B cell (primary cell): ENCODE measurements around the gene CASKIN2. TPM values are rescaled to one million over a fixed set of nuclear protein-coding genes. Genes with fewer than 3 reads are reported as not detected.

Experiments
- ATAC-seq: fragments of 200-7000 bp; cut with Tn5 transposase; one replicate; pipeline ENCODE4 v1.10.0; 2021; ENCODE audit warnings: low read depth, mild to moderate bottlenecking, moderate number of reproducible peaks, moderate library complexity
- CTCF ChIA-PET: fragments of 350-600 bp; sonication (Branson Sonifier 250); formaldehyde crosslinking; loops from one replicate; lab custom pipeline; 2021; ENCODE audit warnings: antibody characterized with exemption, inconsistent platforms; lab: Charles Lee
- POLR2A ChIA-PET: fragments of 350-600 bp; sonication (Branson Sonifier 250); formaldehyde crosslinking; loops from one replicate; lab custom pipeline; 2021; ENCODE audit warnings: antibody characterized with exemption; lab: Charles Lee
- DNase-seq: peaks from one replicate; pipeline ENCODE4 v3.0.0; 2013
- H2AFZ ChIP-seq: 2 replicates; pipeline ENCODE4 v1.6.1; 2012; ENCODE audit warnings: mild to moderate bottlenecking, low read depth, low read length; ENCODE audit not compliant: insufficient read depth, poor library complexity, severe bottlenecking
- H3K27ac ChIP-seq, 2 donors: 1 replicate in 1 of 2; 2 replicates in 1 of 2; pipeline ENCODE4 v1.5.1; 2012 to 2013; ENCODE audit warnings: low read length in 2 of 2, mild to moderate bottlenecking in 2 of 2, moderate library complexity in 1 of 2
- H3K27me3 ChIP-seq, 4 experiments: fragments of 200-600 bp in 1 of 4; sonication (generic) in 1 of 4; replicated peaks in 1 of 4; 1 replicate in 2 of 4; 2 replicates in 2 of 4; pipeline versions ENCODE4 v1.6.1 to v1.7.0; 2013 to 2016; ENCODE audit warnings: low read length in 3 of 4, mild to moderate bottlenecking in 2 of 4, mixed read lengths in 1 of 4, moderate library complexity in 1 of 4; ENCODE audit not compliant: insufficient read depth in 4 of 4, control insufficient read depth in 3 of 4; ENCODE audit errors: control extremely low read depth in 1 of 4
- H3K36me3 ChIP-seq, 2 experiments: replicated peaks in 1 of 2; 1 replicate in 1 of 2; 2 replicates in 1 of 2; pipeline versions ENCODE4 v1.6.1 to v1.7.1; 2013; ENCODE audit warnings: low read length in 1 of 2; ENCODE audit not compliant: insufficient read depth in 2 of 2, control insufficient read depth in 1 of 2; ENCODE audit errors: control extremely low read depth in 1 of 2, extremely low read depth in 1 of 2
- H3K4me1 ChIP-seq, 2 donors: fragments of 200-600 bp in 1 of 2; sonication (generic) in 1 of 2; 1 replicate in 1 of 2; 2 replicates in 1 of 2; pipeline versions ENCODE4 v1.5.1 to v1.6.1; 2013 to 2017; ENCODE audit warnings: low read length in 2 of 2; ENCODE audit not compliant: control insufficient read depth in 2 of 2, insufficient read depth in 2 of 2
- H3K4me2 ChIP-seq: replicated peaks from 2 replicates; pipeline ENCODE3; 2012; ENCODE audit warnings: mild to moderate bottlenecking, low read depth, low read length; ENCODE audit not compliant: poor library complexity, severe bottlenecking
- H3K4me3 ChIP-seq, 5 experiments: fragments of 200-600 bp in 1 of 5; sonication (generic) in 1 of 5; 1 replicate in 3 of 5; 2 replicates in 2 of 5; pipeline versions ENCODE4 v1.5.1 to v1.7.0; 2011 to 2016; ENCODE audit warnings: low read length in 4 of 5, mild to moderate bottlenecking in 4 of 5, low read depth in 2 of 5, control low read depth in 1 of 5, moderate library complexity in 1 of 5; ENCODE audit not compliant: insufficient read depth in 1 of 5; ENCODE audit errors: control extremely low read depth in 1 of 5, extremely low read depth in 1 of 5
- H3K79me2 ChIP-seq: fragments of 200-600 bp; sonication (generic); one replicate; pipeline ENCODE4 v1.6.0; 2016; ENCODE audit warnings: low read length; ENCODE audit not compliant: control insufficient read depth, insufficient read depth
- H3K9ac ChIP-seq: fragments of 200-600 bp; sonication (generic); 2 replicates; pipeline ENCODE4 v1.6.1; 2017; ENCODE audit warnings: mild to moderate bottlenecking, low read length, moderate library complexity
- H3K9me3 ChIP-seq, 3 donors: one replicate each; pipeline versions ENCODE4 v1.6.1 to v1.7.1; 2013; ENCODE audit warnings: low read length in 2 of 3; ENCODE audit not compliant: control insufficient read depth in 2 of 3, insufficient read depth in 1 of 3; ENCODE audit errors: control extremely low read depth in 1 of 3
- H4K20me1 ChIP-seq: 2 replicates; pipeline ENCODE4 v1.6.0; 2012; ENCODE audit warnings: mild to moderate bottlenecking, low read length; ENCODE audit not compliant: insufficient read depth, control insufficient read depth, poor library complexity, severe bottlenecking
- H3K27ac Mint-ChIP-seq: one replicate; pipeline ENCODE4 v1.8.0; 2021; ENCODE audit warnings: mixed read lengths
- H3K27me3 Mint-ChIP-seq: one replicate; pipeline ENCODE4 v1.8.0; 2021; ENCODE audit warnings: mixed read lengths
- H3K4me1 Mint-ChIP-seq: one replicate; pipeline ENCODE4 v1.8.0; 2021; ENCODE audit warnings: mixed read lengths
- H3K4me3 Mint-ChIP-seq: one replicate; pipeline ENCODE4 v1.8.0; 2021; ENCODE audit warnings: mixed read lengths
- H3K9me3 Mint-ChIP-seq: one replicate; pipeline ENCODE4 v1.8.0; 2022; ENCODE audit warnings: mixed read lengths; ENCODE audit not compliant: insufficient read depth
- EZH2 ChIP-seq: IDR thresholded peaks from 2 replicates; pipeline ENCODE4 v1.6.1; 2012; ENCODE audit warnings: borderline replicate concordance, low read depth, mild to moderate bottlenecking, moderate library complexity, low read length; ENCODE audit not compliant: insufficient read depth, poor library complexity, severe bottlenecking
- WGBS: methylation state at CpG from one replicate; pipeline ENCODE4 v1.1.5; 2013; ENCODE audit warnings: missing lambda C conversion rate; ENCODE audit not compliant: insufficient coverage; 5-methylcytosine and 5-hydroxymethylcytosine counted together
- intact Hi-C: fragments of 100-400 bp; cut with micrococcal nuclease; formaldehyde crosslinking; loops from one replicate; pipeline ENCODE4 v1.10.0; 2022
- polyA plus RNA-seq: library from polyadenylated mRNA; depleted of rRNA; stranded (reverse); fragments of >200 nt; gene quantifications from 2 replicates; pipeline ENCODE4 v1.2.3, GENCODE V29; 2012
- total RNA-seq, 2 donors: library from RNA; stranded (reverse); fragments of 120-200 nt in 1 of 2; gene quantifications; 1 replicate in 1 of 2; 2 replicates in 1 of 2; pipeline versions ENCODE4 v1.2.3 to v1.2.4, GENCODE V29; 2013 to 2022
- TF ChIP-seq, protein P1 (sequence below): fragments of 200-600 bp; IDR thresholded peaks from one replicate; pipeline ENCODE4 v1.8.0; 2022; ENCODE audit warnings: antibody characterized with exemption, mild to moderate bottlenecking

CASKIN2 gene
- total and polyA plus RNA-seq, 2 donors (not counting 1 experiment from before 2014, with no cell fraction given), result 0.37 to 1.00 TPM

DNA sequence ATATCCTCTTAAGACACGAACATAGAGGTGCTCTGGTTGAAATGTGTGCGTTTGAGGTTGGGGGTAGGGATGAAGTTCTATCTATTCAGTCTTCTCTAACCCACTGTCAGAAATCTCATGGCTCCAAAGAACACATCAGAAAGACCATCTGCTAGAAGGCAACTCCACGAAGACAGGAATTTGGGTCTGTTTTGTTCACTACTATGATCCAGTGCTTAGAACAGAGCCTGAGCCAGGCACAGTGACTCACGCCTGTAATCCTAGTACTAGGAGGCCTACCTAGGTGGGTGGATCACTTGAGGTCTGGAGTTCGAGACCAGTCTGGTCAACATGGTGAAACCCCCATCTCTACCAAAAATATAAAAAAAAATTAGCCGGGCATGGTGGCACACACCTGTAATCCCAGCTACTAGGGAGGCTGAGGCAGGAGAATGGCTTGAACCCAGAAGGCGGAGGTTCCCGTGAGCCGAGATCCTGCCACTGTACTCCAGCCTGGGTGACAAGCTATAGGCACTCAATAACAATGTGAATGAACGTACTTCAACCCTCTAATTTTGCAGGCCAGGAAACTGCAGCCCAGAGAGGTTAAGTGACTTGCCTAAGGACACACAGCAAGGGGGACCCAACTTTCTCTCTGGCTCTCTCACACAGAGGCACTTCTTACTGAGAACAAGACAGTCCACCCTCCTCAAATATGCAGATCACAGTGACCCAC, 2.3 kb downstream of the CASKIN2 start:
- peaks cover 17 to 29% of the 10 kb centered on the region in 2 donors for H3K4me1 ChIP-seq
- Mint-ChIP-seq H3K4me1 (peaks cover 11% of the 10 kb centered on the region), H3K27me3 (no peaks in the 10 kb centered on the region), H3K9me3 (no peaks in the 10 kb centered on the region), H3K27ac (no peak overlapping the region), H3K4me3 (peak overlapping the region; percentile 39)
- H4K20me1 ChIP-seq, result peaks cover 10% of the 10 kb centered on the region
- no peaks in the 10 kb centered on the region for H3K9me3 ChIP-seq
- H2AFZ ChIP-seq, result no peak overlapping the region
- no peaks in the 10 kb centered on the region for H3K36me3 ChIP-seq
- H3K9ac ChIP-seq, result no peak overlapping the region
- H3K4me3 ChIP-seq, result no peak overlapping the region
- ATAC-seq (no peak), DNase-seq (no peak)
- no peaks in the 10 kb centered on the region for H3K27me3 ChIP-seq
- CTCF ChIA-PET, result interaction anchor here (1.3 kb wide), 1 partner anchor 10 kb away, joined by 4 read pairs; no protein-coding TSS in a partner anchor
- POLR2A ChIA-PET, result no interaction called here
- intact Hi-C loops, result loop anchor here (10.0 kb wide), 1 partner anchor 252 kb away; the partner anchor contains the start of gene GALK1
- TF ChIP-seq, protein P1, sequence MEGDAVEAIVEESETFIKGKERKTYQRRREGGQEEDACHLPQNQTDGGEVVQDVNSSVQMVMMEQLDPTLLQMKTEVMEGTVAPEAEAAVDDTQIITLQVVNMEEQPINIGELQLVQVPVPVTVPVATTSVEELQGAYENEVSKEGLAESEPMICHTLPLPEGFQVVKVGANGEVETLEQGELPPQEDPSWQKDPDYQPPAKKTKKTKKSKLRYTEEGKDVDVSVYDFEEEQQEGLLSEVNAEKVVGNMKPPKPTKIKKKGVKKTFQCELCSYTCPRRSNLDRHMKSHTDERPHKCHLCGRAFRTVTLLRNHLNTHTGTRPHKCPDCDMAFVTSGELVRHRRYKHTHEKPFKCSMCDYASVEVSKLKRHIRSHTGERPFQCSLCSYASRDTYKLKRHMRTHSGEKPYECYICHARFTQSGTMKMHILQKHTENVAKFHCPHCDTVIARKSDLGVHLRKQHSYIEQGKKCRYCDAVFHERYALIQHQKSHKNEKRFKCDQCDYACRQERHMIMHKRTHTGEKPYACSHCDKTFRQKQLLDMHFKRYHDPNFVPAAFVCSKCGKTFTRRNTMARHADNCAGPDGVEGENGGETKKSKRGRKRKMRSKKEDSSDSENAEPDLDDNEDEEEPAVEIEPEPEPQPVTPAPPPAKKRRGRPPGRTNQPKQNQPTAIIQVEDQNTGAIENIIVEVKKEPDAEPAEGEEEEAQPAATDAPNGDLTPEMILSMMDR, result no peak
- TF ChIP-seq EZH2, result no peak
- no peak overlapping the region for H3K27ac ChIP-seq
- 80% methylated on average over 7 of the region's 10 CpGs for WGBS
- peaks cover 5% of the 10 kb centered on the region for H3K79me2 ChIP-seq
- no peak overlapping the region for H3K4me2 ChIP-seq
